HG03025 (cell line): ENCODE results near the gene TSPAN32.
"Not testable (repeated sequence)": the region's sequence is repeated elsewhere in the genome, so short reads cannot be mapped to it uniquely, and the experiment has no call there.

Source experiments
- ATAC-seq: cut with Tn5 transposase; IDR thresholded peaks from one replicate; pipeline ENCODE4 v1.9.1; 2021; ENCODE audit warnings: mild to moderate bottlenecking, moderate library complexity; ENCODE audit not compliant: unreplicated experiment, low FRiP score

TSPAN32 gene

DNA sequence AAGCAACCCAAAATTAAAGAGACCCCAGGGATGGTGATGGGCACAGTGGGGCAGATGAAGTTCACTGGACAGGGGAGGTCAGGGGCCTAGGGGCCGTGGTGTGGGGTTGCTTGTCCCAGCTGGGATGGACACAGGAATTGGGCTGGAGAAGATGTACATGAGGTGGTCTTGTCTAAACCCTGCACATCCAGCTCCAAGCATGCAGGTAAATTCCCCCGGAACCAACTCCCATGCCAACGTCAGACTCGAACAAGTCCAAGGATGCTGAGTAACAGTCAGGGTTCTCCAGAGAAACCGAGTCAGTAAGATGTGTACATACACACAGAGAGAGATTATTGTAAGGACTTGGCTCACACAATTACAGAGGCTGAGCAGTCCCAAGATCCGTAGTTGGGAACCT, 28.9 kb downstream of the TSPAN32 start:
- ATAC-seq = no peak

GRCh38 chr11:2331404-2331803, 29.6 kb downstream of the TSPAN32 start:
- no peak for ATAC-seq

DNA sequence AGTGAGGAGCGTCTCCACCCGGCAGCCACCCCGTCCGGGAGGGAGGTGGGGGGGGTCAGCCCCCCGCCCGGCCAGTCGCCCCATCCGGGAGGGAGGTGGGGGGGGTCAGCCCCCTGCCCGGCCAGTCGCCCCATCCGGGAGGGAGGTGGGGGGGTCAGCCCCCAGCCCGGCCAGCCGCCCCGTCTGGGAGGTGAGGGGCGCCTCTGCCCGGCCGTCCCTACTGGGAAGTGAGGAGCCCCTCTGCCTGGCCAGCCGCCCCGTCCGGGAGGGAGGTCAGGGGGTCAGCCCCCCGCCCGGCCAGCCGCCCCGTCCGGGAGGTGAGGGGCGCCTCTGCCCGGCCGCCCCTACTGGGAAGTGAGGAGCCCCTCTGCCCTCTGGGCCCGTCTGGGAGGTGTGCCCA, 30.8 kb downstream of the TSPAN32 start:
- not testable (repeated sequence) for ATAC-seq

DNA sequence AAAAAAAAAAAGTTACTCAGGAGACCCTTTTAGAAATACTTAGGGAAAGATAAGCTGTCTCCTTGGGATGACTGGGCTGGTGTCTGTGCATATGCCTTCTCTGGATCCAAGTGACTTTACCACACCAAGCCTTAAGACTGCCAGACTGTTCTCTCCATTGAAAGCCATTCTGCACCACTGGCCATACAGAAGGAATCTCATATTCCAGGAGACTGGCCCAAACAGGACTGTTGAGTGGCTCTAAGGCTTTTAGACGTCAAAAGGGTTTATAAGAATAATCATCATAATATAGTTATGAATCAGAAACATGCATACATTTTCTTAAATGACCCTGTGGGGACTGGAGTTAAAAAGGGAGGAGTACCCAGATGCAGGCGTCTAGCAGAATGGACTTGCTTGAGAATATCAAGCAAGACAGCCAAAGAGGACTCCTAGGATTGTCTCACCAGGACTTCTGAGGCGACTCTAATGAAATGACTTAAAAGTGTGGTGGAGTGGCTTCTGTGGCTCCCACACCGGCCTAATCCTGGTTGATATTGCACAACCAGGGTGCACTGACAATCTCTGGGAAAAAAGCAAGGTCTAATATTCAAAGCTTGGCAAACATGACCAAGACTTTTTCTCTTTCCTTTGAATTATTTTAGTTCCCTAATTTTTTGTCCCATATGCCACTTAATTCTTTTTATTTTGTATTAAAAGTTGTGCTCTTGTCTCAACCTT, 31.8 kb downstream of the TSPAN32 start:
- ATAC-seq = not testable (repeated sequence)

DNA sequence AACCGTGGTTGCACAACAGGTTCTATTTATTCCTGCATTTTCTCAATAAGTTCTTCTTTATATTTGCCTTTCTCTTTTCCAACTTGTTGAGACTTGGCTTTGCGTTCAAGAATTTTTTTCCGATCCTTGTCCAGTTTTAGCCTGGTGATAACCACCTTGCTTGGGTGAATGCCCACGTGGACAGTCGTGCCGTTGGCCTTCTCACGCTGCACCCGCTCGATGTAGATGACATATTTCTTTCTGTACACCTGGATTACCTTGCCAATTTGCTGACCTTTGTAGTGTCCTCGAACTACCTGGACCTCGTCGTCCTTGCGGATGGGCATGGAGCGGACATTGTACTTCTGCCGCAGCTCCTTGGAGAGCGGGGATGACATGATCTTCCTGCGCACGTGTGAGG, 33.5 kb downstream of the TSPAN32 start:
- not testable (repeated sequence) for ATAC-seq

GRCh38 chr11:2338760-2339159, 36.9 kb downstream of the TSPAN32 start:
- ATAC-seq = not testable (repeated sequence)

GRCh38 chr11:2342557-2342956, 40.7 kb downstream of the TSPAN32 start:
- ATAC-seq = no peak

- no peak for ATAC-seq
Measured at GRCh38 chr11:2342981-2343380, 41.2 kb downstream of the TSPAN32 start.

DNA sequence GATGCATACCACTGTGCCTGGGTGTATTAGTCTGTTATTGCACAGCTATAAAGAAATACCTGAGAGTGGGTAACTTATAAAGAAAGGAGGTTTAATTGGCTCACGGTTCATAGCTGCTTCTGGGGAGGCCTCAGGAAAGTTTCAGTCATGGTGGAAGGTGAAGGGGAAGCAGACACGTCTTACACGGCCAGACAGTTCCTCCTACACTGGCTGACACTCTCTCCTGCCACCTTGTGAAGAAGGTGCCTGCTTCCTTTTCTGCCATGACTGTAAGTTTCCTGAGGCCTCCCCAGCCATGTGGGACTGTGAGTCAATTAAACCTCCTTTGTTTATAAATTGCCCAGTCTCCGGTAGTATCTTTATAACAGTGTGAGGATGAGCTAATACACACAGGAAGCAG, 41.7 kb downstream of the TSPAN32 start:
- ATAC-seq = no peak

- no peak for ATAC-seq
Measured at GRCh38 chr11:2345050-2345449, 43.2 kb downstream of the TSPAN32 start.

DNA sequence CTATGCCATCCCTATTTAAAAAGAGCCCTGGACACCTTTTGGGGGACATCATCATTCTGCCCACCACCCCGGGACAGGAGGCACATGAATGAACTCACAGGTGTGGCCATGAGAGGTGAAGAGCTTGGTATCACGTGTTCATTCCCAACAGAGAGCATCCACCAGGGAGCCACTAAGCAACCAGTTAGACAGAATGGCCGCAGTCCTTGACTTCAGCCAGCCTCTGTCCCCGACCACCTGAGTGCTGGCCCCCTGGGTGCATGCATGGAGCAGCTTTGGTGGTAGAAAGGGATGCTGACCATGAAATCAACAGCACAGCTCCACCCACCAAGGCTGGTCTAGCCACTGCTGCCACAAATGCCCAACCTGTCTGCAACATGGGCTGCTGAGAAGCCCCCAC, 44.2 kb downstream of the TSPAN32 start:
- ATAC-seq = no peak

GRCh38 chr11:2346586-2347307, 44.9 kb downstream of the TSPAN32 start:
- no peak for ATAC-seq

DNA sequence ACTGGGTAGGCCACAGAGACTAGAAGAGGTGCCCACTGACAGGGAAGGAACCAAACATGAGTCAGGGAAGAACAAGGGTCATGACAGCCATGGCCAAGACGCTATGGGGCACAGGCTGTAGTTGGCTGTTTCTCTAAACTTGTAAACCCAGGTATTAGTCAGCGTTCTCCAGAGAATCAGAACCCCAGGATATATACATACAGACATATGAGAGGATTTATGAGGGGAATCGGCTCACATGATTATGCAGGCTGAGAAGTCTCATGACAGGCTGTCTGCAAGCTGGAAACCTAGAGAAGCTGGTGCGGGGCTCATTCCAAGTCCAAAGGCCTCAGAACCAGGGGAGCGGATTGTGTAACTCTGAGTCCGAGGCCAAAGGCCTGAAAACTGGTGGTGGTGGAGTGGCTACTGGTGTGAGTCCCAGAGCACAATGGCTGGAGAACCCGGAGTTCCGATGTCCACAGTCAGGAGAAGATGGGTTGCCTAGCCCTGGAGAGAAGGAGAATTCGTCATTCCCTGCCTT, 45.6 kb downstream of the TSPAN32 start:
- ATAC-seq = no peak

DNA sequence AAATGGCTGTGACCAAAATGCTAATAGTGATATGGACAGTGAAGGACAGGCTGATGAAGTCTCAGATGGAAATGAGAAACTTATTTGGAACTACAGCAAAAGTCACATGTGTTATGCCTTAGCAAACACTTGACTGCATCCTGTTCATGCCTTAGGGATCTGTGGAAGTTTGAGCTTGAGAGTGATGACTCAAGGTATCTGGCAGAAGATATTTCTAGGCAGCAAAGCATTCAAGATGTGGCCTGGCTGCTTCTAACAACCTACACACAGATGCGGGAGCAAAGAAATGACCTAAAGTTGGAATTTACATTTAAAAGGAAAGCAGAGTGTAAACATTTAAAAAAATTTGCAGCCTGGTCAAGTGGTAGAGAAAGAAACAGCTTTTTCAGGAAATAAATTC, 47.2 kb downstream of the TSPAN32 start:
- no peak for ATAC-seq

DNA sequence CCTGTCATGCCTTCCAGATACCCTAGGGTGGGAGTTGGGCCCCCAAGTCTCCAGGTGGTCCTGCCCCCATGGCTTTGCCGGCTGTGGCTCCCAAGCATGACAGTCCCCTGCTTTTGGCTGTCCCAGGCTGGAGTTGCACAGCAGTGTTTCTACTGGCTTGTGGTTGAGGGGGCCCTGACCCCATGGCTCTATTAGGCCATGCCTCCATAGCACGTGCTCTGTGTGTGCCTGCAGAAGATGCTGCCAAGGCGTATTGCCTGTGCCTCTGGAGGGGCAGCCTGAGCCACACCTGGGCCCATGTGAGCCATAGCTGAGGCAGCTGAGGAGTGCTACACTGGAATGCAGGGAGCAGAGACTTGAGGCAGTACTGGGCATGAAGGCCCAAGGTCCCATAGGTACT, 49.9 kb downstream of the TSPAN32 start:
- no peak for ATAC-seq

DNA sequence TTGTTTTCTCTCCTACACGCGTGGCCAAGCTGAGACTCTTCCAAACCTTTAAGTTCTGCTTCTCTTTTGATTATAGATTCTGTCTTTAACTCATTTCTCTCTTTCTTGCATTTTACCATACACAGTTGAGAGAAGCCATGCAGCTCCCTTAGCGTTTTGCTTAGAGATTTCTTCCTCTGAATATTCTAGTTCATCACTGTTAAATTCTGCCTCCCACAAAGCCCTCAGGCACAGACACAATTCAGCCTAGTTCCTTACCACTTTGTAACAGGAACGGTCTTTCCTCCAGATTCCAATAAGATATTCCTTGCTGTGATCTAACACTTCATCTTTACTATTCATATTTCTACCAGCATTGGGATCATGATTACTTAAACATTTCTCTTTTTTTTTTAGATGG, 50.6 kb downstream of the TSPAN32 start:
- ATAC-seq = no peak

- no peak for ATAC-seq
Measured at GRCh38 chr11:2355000-2355644, 53.3 kb downstream of the TSPAN32 start.

GRCh38 chr11:2357246-2357645, 55.4 kb downstream of the TSPAN32 start:
- no peak for ATAC-seq

DNA sequence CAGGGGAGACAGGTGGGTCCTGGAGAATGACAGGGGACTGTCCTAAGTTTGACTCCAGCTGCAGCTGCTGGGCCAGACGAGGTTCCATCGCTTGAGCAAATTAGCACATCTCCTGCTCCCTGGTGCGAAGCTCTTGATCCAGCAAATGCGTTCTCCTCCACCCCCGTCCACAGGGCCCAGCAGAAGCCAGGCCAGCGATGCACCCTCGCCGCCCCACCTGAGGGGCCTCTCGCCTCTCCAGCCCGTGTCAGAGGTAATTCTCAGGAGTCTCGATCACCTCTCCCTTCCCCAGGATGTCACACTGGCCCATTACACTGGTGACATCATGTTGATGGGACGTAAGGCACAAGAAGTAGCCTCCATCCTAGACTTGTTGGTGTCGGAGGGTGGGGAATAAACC, 55.8 kb downstream of the TSPAN32 start:
- not testable (repeated sequence) for ATAC-seq

DNA sequence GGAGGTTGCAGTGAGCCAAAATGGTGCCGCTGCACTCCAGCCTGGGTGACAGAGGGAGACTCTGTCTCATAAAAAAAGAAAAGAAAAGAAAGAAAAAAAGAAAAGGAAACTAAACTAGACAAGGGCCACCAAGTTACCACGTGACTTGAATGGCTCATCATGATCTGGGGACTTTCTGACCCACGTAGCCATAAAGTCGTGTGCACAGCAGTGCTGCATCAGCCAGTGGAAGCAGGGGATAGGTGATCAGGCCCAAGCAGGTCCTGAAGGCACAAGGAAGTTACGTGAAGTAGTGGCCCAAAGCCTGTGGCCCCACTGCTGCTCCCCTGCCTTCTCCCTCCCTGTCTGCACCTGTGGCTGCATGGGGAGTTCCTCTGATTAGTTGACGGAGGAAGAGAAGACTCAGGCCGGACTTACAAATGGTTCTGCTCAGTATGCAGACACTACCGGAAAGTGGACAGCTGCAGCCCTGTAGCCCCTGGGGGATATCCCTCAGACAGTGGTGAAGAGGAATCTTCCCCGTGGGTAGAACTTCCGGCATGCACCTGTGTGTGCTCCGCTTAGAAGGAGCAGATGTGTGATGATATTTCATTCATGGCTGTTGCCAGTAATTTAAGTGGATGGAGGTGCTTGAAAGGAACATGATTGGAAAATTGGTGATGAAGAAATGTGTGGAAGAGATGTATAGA, 57.1 kb downstream of the TSPAN32 start:
- no peak for ATAC-seq

DNA sequence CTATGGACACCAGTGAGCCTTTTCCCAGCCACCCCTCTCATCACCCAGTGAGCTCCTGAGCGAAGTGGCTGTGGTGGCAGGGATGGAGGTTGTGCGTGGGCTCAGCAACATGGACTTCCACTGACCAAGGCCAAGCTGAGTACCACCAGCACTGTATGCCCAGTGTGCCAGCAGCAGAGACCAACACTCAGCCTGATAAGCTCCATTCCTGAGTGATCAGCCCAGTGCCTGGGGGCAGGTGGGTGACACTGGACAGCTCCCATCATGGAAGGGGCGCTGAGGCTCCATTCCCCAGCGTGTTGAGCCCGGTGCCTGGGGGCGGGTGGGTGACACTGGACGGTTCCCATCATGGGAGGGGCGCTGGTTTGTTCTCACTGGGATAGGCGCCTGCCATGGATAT, 57.7 kb downstream of the TSPAN32 start:
- ATAC-seq = no peak
